GM21367 (cell line): Measurements from ENCODE around the gene PLA2G4A.
A peak's percentile ranks its signal among the peaks of the same experiment; 100 is the strongest.
"Not testable (repeated sequence)": the region's sequence is repeated elsewhere in the genome, so short reads cannot be mapped to it uniquely, and the experiment has no call there.

Experiments used
- ATAC-seq: cut with Tn5 transposase; IDR thresholded peaks from one replicate; pipeline ENCODE4 v1.9.1; 2021; ENCODE audit not compliant: unreplicated experiment

PLA2G4A gene

DNA sequence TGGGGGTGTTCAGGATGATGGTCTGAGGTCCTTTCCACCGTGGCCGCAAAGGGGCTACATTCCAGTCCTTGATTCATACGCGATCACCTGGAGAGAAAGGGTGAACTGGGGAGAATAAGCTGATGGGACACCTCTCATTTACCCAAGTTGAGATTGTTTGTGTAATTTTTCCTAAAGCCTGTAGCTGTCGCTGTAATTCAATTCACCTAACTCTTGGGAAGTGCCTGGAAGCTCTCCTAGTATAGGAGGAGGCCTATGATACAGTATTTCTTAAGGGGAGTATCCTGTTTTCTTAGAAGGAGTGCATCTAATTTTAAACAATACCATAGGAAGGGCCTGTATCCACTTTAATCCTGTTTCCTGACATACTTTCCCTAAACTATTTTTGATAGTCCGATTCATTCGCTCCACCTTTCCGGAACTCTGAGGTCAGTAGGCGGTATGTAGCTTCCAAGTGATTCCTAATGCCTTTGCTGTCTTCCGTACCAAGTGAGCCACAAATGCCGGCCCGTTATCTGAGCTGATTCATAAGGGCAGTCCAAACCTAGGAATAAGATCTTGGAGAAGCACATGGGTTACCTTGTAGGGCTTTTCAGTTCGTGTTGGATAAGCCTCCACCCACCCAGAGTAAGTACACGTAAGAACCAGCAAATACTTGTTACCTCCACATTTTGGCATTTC, 88.5 kb downstream of the PLA2G4A start:
- not testable (repeated sequence) for ATAC-seq

DNA sequence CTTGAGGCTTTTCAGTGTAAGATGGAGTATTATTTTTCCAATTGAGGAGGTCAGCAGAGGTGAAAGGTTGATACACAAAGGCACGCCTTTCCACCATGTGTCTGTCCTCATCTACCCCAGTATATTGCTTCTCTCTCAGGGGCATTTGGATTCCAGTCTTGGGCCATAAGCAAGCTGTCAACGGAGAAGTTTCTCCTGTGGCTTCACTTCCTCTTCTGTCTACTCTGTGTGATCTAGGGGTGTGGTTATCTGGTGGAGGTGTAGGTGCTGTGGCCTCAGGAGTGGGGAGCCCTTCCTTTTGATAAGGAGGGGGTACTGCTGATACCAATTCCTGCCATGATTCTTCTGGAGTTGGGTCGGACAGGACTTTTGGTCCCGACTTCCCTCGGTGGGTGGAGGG, 92.6 kb downstream of the PLA2G4A start:
- peak; percentile 87 for ATAC-seq

DNA sequence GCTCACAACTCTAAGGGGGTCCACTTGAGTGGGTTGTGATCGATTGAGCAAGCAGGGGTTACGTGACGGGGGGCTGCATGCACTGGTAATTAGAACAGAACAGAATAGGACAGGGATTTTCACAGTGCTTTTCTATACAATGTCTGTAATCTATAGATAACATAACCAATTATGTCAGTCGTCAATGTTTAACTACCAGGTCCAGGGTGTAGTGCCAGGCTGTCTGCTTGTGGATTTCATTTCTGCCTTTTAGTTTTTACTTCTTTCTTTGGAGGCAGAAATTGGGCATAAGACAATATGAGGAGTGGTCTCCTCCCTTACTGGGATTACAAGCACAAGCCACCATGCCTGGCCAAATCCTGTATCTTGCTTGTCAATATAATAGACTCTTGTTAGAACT, 94.1 kb downstream of the PLA2G4A start:
- ATAC-seq = not testable (repeated sequence)

DNA sequence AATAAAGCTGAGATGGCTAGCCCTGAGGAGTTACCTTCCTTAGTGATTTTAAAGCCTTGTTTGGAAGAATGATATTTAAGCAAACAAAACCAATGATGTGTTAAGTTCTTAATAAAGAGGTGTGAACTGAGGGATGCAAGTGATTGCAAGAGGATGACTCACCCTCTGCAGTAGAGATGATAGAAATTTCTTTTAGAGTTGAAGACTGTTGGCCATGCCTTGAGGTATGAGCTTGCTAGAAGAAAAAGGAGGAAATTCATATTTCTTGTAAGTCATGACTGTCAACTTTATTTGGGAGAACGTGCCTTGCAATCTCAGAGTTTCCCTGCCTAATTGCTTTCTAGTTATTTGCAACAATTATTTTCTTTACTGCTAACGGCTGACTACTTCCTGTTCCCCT, 94.7 kb downstream of the PLA2G4A start:
- no peak for ATAC-seq

DNA sequence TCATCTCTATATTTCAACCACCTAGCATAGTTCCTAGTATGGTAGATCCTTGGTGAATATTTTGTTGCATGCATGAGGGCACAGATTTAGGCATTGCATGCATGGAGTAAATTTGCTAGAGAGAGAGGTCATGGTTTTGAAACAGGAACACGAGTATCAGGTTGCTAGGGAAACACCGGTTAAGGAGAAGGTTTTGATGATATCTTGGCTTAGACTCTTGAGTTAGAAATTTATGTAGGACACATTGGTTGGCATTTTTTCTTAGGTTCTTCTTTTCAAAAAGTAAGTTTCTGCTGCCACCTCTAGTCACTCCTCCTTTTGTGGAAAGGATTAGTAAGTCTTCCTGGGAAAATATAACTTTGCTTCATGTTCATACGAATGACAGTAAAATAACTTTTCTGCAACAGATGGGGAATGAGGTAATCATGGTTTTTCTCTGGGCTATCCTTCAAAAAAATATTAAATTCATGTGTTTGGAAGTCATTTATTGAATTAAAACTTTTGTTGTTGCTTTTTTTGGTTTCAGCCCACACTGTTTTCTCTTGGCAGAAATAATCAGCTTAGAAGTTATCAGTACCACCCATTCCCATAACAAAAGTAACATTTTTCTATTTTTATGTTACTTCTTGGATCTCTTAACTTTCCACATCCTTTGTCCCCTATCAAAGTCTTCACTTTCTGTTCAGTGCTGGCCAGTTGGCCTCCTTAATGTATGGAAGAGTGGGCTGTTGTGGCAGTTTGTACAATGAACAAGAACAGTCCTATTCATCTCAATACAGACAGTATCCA, 97.3 kb downstream of the PLA2G4A start:
- no peak for ATAC-seq

DNA sequence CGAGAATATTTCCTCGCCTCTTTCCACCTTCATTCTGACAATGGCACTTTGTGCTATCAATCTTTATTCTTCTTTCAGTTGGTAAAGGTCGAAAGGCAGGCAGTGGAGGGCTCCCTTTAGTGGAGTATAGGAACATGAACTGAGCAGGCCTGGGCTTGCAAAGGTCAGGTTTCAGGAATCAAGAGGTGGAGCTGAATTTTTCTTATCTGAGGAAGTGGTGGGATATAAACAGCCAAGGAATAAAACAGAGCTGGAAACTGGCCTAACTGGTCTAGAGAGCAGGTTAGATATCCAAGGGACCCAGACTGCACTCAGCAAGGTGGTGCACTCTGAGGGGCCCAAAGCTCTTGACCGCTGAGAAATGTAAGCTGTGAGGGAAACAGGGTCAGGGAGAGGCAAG, 99.1 kb downstream of the PLA2G4A start:
- no peak for ATAC-seq

DNA sequence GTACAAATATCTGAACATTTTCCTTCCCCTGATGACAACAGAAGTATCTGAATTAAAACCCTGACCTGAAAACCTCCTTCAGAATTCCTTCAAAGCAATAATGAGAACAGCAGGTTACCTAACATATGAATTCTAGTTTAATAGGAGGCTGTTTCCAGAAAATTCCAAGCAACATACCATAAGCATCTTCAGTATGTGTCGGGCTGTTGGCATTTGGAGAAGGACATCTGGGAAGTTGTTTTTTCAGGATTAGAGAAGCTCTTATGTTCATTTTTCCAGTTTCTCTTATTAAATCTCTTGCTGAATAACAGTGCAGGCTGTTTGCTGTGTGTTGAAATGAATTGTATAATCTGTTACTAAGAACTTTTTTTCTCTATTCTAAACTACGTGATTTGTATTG, 101.5 kb downstream of the PLA2G4A start:
- ATAC-seq = no peak

DNA sequence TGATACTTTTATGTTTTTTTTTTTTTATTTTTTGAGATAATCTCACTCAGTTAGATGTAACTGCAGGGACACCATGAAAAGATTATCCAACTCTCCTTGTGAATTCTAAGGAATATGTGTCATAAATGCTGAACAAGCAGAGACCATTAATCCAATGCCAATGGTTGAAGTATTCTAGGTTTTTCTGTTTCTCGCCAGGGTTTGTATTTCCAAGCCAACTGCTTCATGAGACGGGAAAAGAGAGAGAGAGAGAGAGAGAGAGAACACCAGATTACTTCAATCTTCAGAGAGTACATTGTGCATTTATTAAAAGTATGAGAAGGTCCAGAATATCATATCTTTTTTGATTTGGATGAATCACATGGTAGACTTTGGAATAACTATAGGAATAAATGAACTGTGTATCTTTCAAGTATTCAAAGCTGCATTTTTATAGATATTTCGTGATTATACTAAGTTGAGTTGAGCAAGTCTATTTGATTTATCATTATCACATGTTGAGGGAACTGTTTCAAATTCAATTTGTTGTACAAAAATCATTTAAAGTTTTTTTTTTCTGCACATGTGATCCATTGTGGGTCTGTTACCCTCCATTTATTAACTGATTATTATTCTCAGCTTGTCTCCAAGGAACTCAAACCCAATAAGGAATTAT, 108.4 kb downstream of the PLA2G4A start:
- no peak for ATAC-seq

DNA sequence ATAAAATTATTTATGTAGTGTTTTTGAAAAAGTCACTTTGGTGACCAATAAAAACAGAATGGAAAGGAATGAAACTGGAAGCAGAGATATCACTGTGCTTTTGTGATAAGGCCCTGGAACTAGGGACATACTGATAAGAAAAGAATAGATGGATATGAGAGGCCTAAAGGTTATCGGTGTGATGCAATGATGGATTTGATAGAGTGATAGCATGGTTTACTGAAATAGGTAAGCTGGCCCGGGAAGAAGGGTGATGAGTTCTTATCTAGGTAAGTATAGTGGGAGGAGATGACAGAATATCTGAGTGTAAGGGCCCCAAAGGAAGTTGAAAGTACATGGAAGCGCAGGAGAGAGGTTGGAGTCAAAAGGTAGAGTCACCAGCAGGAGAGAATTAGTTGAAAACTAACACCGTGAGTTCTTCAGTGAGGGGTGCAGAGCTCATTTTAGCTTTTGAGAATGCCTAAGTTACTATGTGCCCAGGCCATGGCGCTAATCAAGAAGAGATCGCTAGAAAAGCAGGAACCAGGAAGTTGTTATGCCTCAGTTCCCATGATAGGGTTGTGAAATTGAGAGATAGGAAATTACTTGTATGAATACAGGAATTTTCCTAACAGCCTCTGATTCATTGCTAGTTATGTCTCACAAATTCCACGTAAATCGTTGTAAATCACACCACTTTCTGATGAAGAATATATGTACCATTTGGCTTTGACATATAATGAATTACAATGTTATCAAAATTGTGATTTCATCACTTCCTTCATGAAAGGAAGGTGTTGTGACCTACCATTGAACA, 115.3 kb downstream of the PLA2G4A start:
- no peak for ATAC-seq

DNA sequence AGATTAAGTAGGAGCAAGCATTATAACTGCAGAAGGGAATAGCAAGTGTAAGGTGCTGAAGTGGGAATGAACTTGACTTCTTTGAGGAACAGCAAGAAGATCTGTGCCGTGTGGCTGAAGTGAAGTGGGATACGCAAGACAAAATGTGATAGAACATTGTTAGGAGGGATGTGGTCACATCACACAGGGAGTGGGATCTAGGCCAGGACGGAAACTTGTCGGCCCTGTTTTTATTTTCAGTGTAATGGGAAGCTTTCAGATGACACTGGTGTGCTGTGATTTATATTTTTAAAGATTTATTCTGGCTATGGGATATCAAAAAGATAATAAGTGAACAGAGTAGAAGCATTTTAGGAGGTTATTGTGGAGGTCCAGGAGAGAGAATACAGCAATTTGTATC, 116.4 kb downstream of the PLA2G4A start:
- no peak for ATAC-seq

DNA sequence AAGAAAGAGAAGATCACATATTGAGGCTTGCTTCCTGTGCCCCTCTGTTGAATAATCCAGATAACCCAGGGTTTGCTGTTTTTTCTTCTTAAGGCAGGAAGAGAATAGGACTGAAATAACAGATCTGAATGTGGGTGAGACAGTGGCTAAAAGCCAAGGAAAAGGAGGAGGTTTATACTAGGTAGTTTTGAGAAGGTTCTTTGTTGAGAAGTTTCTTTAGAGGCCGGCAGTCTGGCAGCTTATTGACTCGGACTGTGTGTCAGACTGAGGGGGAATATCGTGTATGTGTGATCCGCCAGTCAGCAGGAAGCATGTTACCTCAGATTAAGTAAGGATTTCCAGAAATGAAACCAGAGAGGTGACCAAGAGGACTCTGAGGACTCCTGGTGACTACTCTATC, 119.8 kb downstream of the PLA2G4A start:
- ATAC-seq = no peak

DNA sequence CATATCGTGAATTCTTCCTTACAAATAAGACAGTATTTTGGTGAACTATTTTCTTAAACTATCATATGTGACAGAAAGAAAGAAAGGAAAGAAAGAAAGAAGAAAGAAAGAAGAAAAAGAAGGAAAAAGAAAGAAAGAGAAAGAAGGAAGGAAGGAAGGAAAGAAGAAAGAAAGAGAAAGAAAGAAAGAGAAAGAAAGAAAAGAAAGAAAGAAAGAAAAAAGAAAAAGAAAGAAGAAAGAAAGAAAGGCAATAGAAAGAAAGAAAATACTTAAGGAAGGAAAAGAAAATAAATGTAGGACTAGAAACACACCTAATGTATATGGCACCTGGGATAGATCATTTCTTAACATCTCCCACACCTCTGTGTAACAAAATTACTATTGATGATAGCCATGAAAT, 120.4 kb downstream of the PLA2G4A start:
- ATAC-seq = no peak

DNA sequence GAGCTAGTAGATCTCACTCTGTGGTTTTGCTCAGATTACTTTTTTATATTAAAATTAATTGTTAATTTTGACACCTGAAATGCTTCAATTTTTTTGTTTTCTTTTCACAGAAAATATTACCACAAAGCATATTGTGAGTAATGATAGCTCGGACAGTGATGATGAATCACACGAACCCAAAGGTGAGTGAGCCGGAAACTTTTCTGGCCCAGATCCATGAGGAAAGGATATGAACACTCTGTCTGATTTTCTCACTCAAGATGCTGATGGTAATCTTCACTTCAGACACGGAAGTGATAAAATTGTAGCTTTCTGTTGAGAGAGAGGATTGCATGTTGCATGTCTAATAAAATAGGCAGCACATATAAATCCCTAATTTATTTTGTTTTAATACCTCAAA, 121.8 kb downstream of the PLA2G4A start:
- no peak for ATAC-seq

DNA sequence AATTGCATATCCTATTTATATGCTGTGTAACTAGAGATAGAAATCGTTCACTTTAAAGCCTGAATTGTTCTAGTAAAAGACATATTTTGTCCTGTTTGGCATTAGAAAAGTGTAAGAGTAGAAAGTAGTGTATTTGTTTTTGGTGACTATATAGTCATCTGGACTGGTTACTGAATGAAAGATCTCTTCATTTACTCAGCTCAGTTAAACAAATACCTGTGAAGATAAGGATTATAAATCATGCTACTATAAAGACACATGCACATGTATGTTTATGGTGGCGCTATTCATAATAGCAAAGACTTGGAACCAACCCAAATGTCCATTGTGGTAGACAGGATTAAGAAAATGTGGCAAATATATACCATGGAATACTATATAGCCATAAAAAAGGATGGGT, 125.1 kb downstream of the PLA2G4A start:
- ATAC-seq = no peak

DNA sequence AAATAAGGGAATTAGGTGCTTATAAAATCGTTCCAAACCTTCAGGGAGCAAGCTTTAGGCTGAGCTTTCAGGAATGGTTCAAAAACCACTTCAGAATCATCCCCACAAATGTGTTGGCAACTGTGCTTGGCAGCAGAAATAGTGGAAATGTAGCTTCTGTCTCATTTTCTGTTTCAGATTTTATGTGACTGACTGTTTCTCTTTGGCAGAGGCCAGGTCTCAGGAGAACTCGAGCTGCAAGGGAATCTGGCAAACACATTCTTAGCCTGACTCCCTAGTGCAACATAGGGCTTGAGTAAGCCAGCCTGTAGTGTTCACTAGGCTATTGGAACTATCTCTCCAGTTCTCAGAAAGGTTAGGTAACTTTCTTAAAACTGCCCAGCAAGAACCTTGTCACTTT, 128.6 kb downstream of the PLA2G4A start:
- ATAC-seq = no peak

DNA sequence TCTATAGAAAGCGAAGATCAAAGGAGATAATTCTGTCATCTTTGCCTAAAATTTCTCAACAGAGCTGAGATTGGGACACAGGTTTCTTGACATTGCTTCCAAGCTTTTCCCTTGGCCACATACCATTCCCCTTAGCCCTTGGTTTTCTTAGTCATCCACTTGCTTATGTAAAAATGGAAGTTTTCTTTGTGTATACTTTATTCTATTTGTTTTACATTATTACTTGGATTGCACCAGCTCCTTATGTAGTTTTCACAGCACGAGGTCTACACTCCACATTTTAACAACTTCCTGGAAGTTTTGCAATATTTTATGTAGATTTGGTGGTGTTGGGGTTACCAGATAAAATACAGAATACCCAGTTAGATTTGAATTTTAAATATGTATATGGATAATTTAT, 129.8 kb downstream of the PLA2G4A start:
- no peak for ATAC-seq

DNA sequence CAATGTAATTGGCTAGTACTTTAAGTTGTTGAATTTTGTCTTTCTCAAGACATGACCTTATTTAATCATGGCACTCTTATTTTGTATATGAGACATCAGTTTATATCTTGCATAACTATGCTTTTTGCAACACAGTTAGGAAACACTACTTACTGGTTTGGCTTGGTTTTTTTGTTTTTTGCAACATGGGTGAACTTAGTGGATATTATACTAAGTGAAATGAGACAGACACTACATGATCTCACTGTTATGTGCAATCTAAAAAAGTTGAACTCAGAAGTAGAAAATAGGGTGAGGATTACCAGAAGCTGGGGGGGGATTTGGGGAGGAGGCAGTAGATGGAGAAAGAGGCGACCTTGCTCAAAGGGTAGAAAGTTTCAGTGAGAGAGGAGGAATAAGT, 132.1 kb downstream of the PLA2G4A start:
- no peak for ATAC-seq

DNA sequence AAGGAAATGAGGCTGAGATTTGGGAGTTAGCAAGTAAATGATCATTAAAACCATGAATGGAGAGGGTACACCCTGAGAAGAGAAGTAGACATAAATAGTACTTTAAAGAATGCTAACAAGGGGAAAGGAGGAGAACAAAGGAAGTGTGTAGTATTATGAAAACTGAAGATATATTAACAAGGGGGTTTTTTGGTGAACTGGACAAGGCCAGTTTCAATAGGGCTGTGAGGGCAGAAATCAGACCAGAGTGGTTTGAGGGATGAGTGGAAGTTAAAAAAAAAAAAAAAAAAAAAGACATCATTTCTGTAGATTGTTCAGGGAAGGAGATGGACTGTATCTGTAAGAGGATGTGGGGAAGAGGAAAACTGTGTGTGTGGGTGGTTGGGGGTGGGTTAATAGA, 137.1 kb downstream of the PLA2G4A start:
- ATAC-seq = no peak

DNA sequence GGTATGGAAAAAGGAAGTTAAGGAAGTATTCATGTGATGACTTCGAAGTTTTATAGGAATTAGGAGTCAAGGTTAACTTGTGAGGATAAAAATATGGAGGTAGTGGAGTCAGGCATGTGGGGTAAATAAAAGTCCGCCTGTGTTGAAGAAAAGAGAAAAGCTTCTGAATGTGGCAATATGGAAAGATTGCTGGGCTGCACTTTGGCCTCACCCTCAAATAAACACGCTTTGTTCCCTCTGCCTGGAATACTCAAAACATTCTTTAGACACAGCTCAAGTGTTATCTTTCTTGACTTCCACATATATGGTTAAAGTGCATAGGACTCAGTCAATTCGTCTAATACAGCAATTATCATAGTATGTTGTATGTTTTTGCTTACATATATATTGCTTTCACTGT, 137.7 kb downstream of the PLA2G4A start:
- ATAC-seq = no peak

DNA sequence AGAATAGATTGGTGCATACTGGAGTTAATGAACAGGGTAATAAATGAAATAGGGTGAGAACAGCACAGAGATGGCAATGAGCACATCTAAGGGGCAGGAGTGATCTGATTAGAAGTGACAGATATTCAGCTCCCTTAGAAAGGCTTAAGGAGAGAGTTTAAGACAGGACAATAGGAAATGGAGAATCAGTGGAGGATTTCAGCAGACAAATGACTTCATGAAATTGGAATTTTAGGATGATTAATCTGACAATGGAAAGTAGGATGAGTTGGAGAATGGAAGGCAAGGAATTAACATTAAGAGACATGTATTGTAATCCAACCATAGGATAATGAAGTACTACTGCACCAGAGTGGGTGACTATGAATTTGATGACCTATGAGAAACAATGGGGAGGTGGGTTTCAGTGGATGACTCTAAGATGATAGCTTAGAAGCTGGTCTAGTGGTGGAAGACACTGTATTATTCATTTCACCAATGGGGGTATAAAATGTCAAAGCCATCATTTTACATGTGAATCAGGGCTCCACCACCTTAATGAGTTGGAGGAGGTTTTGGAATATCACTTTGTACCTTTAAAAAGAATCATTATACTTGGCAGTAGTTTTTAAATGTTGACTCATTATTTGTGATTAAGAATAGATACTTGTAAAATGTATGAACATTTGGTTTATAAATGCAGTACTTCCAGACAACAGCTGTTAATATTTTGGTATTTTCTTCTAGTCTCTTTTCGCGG, 139.1 kb downstream of the PLA2G4A start:
- no peak for ATAC-seq

DNA sequence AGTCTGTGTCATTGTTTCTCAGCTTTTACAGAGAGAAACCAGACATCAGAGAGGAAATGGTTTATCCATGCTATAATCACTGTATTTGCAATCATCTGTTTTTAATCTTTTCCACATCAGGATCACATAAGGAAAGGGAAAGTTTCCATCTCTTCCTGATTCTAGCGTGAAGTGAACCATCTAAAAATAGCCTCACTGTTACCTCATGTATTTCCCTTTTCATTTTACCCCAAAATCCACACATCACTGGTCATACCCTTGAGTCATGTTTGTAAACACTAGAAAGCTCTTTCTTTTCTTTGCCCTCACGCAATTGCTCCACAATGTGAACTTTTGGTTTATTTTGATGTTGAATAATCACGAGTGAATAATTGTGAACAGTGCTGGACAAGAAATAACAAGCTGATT, 146.0 kb downstream of the PLA2G4A start:
- no peak for ATAC-seq
